PFSK-1 (cell line): ENCODE results near the gene ASS1.

Experiments
- POLR2AphosphoS5 ChIP-seq: IDR thresholded peaks from 2 replicates; pipeline ENCODE4 v1.6.1; 2012; ENCODE audit warnings: low read depth, mild to moderate bottlenecking, control low read depth, low read length, moderate library complexity
- SIN3A ChIP-seq: IDR thresholded peaks from 2 replicates; pipeline ENCODE4 v1.6.1; 2012; ENCODE audit warnings: mild to moderate bottlenecking, low read length, moderate library complexity, borderline replicate concordance; ENCODE audit not compliant: insufficient read depth
- TAF1 ChIP-seq: IDR thresholded peaks from 2 replicates; pipeline ENCODE4 v1.6.1; 2012; ENCODE audit warnings: low read length, control low read depth, borderline replicate concordance; ENCODE audit not compliant: insufficient read depth
- TF ChIP-seq, protein P1 (sequence below), 2 experiments: IDR thresholded peaks; 2 replicates each; pipeline versions ENCODE4 v1.6.1 to v1.8.0; 2011 to 2012; ENCODE audit warnings: low read depth in 2 of 2, low read length in 2 of 2, control low read depth in 1 of 2, inconsistent platforms in 1 of 2, mild to moderate bottlenecking in 1 of 2, moderate library complexity in 1 of 2; ENCODE audit not compliant: insufficient read depth in 1 of 2

DNA sequence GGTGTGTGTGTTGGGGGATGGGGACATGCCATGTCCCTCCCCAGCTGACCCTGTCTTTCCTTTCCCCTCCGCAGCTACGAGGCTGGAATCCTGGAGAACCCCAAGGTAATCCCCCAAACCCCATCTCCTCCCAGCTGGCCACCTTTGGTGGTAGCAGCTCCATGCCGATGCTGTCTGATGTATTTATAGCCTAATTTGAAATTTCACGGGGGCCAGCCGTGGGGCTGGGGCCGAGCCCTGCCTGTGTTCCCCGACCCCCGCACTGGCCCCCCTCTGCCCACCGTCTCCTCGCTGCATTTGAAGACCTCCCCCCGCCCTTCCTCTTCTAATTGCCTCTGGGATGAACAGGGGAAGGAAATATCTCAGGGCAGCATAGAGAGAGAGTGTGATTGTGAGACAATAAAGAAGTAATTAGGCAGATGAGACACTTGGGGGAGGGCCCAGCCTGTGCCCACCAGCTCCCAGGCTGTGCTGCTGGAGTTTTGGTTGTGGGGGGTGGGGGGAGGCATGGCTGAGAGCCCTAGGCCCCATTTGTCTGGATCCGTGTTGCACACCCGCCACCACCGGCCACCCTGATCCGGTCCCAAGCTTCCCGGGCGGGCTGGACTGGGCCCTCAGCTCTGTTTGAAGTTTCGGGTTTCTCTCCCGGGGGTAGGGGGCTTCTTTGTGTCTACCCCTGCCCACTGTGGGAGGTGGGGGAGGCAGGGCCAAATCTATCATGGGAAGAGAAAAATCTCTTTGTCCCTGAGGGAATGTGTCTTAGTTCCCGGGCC lies 26.8 kb downstream of the ASS1 start:
- TF ChIP-seq, protein P1, sequence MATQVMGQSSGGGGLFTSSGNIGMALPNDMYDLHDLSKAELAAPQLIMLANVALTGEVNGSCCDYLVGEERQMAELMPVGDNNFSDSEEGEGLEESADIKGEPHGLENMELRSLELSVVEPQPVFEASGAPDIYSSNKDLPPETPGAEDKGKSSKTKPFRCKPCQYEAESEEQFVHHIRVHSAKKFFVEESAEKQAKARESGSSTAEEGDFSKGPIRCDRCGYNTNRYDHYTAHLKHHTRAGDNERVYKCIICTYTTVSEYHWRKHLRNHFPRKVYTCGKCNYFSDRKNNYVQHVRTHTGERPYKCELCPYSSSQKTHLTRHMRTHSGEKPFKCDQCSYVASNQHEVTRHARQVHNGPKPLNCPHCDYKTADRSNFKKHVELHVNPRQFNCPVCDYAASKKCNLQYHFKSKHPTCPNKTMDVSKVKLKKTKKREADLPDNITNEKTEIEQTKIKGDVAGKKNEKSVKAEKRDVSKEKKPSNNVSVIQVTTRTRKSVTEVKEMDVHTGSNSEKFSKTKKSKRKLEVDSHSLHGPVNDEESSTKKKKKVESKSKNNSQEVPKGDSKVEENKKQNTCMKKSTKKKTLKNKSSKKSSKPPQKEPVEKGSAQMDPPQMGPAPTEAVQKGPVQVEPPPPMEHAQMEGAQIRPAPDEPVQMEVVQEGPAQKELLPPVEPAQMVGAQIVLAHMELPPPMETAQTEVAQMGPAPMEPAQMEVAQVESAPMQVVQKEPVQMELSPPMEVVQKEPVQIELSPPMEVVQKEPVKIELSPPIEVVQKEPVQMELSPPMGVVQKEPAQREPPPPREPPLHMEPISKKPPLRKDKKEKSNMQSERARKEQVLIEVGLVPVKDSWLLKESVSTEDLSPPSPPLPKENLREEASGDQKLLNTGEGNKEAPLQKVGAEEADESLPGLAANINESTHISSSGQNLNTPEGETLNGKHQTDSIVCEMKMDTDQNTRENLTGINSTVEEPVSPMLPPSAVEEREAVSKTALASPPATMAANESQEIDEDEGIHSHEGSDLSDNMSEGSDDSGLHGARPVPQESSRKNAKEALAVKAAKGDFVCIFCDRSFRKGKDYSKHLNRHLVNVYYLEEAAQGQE (IDR thresholded peaks at IDR 0.05; ENCODE audit: insufficient read depth in 1 of 2, low read depth in 2 of 2, low read length in 2 of 2): no peak
- no peak for TF ChIP-seq POLR2AphosphoS5
- no peak for TF ChIP-seq SIN3A
- TF ChIP-seq TAF1: no peak
